HG03571 (cell line): ENCODE measurements around the gene PLCD3.

Source experiments
- ATAC-seq: cut with Tn5 transposase; IDR thresholded peaks from one replicate; pipeline ENCODE4 v1.9.1; 2021; ENCODE audit not compliant: unreplicated experiment

PLCD3 gene

DNA sequence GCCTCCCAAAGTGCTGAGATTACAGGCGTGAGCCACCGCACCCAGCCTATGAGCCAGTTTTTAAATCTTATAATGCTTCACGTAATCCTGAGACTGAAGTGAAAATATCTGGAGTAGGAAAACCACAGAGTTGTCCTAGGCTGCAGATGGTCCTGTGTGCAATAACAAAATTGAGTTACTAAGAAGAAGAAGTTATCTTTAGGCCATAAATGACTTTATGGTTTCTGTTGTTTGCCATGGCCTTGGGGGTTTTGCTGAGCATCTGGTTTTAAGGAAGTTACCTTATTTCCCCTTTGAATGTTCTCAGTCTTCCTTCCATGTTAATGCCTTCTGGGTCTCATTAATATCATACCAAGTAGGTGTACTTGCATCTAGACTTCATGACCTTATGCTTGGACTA lies 54.7 kb downstream of the PLCD3 start:
- no peak for ATAC-seq

DNA sequence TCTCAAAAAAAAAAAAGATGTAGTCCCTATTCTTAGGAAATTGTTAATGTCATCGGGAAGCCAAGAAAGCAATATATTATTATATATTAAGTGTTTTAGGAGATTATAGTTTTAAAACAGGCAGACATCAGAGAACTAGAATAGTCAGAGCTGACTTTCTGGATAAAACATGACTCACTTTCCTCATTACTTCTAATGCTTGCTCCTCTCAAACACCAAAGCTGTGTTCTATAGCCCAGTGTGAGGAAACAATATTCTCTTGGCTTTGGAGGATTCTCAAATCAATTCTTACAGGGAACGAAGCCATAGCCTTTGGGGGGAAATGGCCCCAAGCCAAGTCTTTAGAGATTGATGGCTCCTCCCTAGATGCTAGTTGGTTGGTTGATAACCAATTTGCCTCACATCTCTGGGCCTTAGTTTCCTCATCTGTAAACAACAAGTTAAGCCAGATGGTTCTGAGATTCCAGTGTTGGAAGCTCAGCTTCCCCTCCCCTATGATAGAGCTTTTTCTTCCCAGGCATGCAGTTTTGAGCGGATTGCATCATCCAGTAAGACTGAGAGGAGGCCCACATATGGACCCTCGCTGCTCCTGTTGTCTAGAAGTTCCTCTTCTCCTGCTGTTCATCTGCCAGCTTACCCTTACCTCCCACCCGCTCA lies 58.8 kb downstream of the PLCD3 start:
- ATAC-seq: no peak

DNA sequence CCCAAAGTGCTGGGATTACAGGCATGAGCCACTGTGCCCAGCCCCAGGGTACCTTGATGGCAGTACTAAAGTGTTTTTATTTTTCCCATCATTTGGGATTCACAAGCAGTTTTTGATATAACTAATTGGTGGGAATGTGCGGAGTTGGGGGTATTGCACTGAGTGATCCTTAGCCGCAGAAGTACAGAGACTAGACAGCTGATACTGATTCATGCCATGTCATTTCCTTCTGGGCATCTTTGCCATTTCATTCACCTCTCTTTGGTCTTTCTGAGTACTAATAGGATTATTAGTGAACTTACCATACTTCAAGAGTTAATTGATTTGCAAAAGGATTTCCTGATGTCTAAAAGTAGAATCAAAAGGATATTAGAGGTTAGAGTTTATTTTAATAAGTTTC lies 61.5 kb downstream of the PLCD3 start:
- ATAC-seq: no peak

GRCh38 chr17:45070001-45070400 lies 62.3 kb downstream of the PLCD3 start:
- no peak for ATAC-seq

DNA sequence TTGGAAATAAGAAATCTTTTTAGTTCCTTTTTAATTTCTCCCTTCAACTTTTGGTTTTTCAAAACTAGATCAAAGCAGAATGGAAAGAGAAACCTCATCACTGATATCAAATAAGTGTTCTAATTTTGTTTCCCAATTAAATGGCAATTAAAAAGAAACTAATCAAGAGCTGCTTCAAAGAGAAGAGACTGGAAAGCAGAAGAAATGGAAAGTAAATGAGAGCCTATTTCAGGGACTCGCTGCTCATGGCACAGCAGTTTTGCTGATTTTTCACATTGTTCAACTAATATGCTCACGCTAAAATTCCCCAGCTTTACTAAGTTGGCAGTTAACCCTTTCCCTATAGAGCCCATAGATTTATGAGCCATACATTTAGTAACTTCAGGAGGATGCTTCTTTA lies 64.7 kb downstream of the PLCD3 start:
- no peak for ATAC-seq

DNA sequence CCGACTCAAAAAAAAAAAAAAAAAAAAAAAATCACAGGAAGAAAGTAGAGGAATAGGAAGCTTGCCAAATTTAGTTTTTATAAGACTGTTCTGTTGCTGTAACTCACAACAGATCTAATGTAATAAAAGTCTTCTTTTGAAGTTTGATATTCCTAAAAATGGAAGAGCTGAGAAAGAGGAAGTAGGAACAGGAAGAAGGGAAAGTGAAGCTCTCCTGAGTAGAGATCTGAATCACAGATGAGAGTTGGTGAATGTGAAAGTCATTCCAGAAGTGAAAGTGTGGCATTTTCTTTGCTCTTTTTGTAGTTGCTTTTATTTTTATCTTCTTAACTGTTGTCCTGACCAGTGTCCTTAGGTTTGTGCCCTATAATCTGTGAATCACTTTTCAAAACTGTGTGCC lies 69.1 kb downstream of the PLCD3 start:
- ATAC-seq: no peak

DNA sequence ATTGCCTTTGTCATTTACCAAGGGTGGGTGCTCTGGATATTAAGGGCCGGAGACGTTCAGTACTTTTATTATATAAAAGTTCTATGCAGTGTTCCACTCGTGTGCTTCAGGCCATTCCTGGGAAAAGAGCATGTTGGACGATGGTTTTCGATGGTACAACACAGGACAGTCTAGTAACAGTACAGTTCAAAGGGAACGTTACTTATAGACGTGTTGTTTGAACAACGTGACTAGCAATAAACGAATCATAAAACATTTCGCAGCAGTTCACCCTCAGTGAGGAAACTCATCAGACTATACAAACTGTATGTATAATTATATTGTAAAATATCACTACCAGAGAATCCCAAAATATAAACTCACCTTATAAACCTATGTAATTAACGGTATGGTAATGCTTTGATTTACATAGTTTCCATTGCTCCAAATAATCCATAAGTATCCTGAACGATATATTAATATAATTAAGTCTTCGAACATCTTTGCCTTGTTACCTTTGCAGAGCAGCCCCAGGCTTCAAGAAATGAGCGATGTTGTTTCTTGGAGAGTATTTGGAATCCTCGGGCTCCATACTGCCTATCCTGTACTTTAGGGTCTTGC lies 70.6 kb downstream of the PLCD3 start:
- ATAC-seq: no peak

GRCh38 chr17:45060797-45061605 lies 71.3 kb downstream of the PLCD3 start, which contains the start of gene NMT1:
Gene NMT1, plus strand, starts transcription at chr17:45061317. Its CDS starts 13 bp downstream, at chr17:45061330.
- ATAC-seq: peak; percentile 75

- no peak for ATAC-seq
Measured at GRCh38 chr17:45060382-45060796, 71.9 kb downstream of the PLCD3 start.
